ENCODE measurements around the gene RGS17. TPM values are rescaled to one million over a fixed set of nuclear protein-coding genes. Genes with fewer than 3 reads are reported as not detected.

Gene RGS17
- total RNA-seq, 1 donor: 38.1 TPM

DNA sequence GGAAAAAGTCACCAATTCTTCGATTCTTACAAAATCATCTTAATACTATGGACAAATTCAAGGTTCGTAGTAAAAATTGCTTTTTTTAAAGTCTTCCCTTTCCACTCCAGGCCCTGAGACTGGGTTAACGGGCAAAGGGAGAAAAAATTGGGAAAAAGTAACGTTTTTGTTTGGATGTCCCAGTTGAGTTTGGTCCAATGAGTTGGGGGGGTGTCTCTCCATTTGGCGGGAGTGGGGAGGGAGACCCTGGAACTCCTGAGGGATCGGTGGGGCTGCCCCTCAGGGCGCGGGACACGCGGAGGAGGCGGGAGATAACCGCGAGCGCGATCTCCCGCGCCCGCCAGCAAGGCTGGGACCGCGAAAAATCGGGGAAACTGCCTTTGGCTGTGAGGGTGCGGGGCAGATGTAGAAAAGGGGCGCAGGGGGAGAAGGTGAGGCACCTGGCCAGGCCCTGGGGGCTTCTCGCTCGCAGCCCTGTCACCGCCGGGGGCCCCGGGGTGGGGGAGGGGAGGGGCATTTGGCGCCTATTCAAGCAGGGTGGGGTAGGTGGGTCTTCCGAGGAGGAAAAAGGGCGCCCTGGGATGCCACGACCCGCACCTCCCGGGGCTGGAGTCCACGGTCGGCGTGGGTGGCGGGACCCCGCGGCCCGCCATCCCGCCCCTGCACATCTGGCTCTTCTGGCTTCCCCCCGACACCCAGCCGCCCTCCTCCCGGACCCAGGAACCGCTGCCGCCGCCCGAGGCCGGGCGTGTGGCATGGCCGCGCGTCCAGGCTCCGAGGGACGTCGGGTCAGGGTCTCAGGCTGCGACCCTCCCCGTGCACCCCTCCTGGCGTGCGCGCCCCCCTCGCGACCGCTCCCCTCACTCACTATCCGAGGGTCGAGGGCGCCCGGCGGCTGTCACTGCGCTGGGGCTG, 148.8 kb downstream of the RGS17 start:
- TF ChIP-seq, protein P1, sequence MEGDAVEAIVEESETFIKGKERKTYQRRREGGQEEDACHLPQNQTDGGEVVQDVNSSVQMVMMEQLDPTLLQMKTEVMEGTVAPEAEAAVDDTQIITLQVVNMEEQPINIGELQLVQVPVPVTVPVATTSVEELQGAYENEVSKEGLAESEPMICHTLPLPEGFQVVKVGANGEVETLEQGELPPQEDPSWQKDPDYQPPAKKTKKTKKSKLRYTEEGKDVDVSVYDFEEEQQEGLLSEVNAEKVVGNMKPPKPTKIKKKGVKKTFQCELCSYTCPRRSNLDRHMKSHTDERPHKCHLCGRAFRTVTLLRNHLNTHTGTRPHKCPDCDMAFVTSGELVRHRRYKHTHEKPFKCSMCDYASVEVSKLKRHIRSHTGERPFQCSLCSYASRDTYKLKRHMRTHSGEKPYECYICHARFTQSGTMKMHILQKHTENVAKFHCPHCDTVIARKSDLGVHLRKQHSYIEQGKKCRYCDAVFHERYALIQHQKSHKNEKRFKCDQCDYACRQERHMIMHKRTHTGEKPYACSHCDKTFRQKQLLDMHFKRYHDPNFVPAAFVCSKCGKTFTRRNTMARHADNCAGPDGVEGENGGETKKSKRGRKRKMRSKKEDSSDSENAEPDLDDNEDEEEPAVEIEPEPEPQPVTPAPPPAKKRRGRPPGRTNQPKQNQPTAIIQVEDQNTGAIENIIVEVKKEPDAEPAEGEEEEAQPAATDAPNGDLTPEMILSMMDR (IDR thresholded peaks at IDR 0.05; ENCODE audit: insufficient read depth, low read length): no peak
- H3K4me3 ChIP-seq (ENCODE audit: low read depth, low read length): peak overlapping the region; percentile 82
- DNase-seq (ENCODE audit: low read depth): no peak

DNA sequence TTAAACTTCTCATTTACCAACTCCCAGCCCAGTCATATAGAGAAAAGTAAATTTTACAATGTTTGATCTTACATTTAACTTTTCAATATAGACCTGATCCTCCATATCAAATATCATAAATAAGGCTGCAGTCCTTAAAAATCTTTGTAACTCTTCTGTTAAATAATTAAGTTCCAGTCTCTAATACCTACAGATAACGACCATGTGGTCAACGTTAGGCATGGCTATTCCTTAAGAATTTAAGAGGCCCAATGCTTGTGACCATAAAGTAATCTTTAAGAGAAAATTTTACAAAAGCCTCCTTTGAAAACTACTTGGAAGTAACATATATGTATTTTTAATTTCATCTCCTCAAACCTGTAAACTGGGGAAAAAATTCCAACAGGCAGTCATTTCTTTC, 149.9 kb downstream of the RGS17 start:
- peak overlapping the region; percentile 47 for H3K4me3 ChIP-seq (ENCODE audit: low read depth, low read length)
- DNase-seq (ENCODE audit: low read depth): no peak
- TF ChIP-seq, protein P1 (IDR thresholded peaks at IDR 0.05; ENCODE audit: insufficient read depth, low read length): no peak

DNA sequence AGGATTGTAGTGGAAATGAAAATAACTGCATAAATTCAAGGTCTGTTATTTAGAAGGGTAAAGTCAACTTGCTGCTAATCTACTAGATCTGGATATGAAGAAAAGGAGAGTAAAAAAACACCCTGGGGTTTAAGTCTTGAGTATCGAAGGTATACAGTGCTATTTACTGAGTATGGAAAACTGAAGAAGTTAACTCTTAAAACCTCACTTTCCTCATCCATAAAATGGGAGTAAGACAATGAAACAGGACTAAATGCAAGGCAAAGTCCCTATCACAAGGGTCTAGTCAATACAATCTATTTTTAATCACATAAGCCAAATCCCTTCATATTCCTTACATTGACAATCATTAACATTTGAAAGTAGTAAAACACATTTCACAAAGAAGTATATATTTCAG, 150.4 kb downstream of the RGS17 start:
- TF ChIP-seq, protein P1 (IDR thresholded peaks at IDR 0.05; ENCODE audit: insufficient read depth, low read length): no peak
- no peak for DNase-seq (ENCODE audit: low read depth)
- H3K4me3 ChIP-seq (ENCODE audit: low read depth, low read length): peak overlapping the region; percentile 45

DNA sequence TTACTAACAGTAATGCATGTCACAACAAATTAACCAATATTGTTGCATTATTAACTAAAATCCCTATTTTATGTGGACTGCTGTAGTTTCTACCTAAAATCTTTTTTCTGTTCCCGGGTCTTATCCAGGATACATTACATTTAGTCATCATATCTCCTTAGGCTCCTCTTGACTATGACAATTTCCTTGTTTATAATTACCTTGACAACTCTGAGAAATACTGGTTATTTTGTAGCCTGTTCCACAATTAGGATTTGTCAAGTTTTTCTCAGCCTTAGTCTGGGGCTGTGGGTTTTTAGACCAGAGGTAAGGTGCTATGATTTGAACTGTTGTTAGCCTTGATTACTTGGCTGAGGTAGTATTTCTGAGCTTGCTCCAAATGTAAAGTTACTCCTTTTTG, 152.0 kb downstream of the RGS17 start:
- no peak for DNase-seq (ENCODE audit: low read depth)
- no peak overlapping the region for H3K4me3 ChIP-seq (ENCODE audit: low read depth, low read length)

DNA sequence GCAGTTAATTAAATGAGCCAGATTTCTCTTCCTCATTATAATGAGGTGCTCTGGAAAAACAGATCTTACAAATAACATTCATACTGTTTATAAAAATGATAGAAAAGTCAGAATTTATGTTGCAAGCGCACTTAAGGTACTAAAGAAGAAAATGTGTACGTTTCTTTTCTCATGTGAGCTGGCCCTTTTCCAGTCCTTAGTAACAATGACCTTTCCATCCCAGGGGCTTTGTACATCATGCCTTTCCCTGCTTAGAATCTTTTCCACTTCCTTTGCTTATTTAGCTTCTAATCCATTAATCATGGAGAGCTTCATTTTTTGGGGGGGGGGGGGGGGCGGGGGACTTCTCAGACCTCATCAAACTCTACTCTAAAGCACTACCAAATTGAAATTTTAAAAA, 153.0 kb downstream of the RGS17 start:
- TF ChIP-seq, protein P1 (IDR thresholded peaks at IDR 0.05; ENCODE audit: insufficient read depth, low read length): no peak
- DNase-seq (ENCODE audit: low read depth): no peak
- H3K4me3 ChIP-seq (ENCODE audit: low read depth, low read length): no peak overlapping the region

More for the DNA sequence above, 152.0 kb downstream of the RGS17 start:
- TF ChIP-seq, protein P1 (IDR thresholded peaks at IDR 0.05; ENCODE audit: insufficient read depth, low read length): no peak

DNA sequence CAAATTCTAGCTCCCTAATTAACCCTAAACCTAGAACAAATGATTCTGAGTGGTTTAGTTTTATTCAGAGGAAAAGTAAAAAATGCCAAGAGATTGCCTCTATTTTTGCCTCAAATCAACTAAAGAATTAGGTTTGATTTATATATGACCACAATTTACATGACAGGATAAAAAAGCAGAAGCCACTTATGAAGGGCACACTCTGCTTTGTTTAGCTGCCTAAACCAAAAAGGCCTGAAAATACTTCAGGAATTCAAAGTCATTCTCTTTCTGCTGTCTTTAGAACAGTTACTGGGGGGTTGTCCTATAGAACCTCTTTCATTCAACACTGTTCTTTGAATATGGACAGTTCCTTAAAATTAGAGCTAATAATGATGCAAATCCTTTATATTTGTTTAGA, 153.5 kb downstream of the RGS17 start:
- no peak for DNase-seq (ENCODE audit: low read depth)
- no peak overlapping the region for H3K4me3 ChIP-seq (ENCODE audit: low read depth, low read length)
- TF ChIP-seq, protein P1 (IDR thresholded peaks at IDR 0.05; ENCODE audit: insufficient read depth, low read length): no peak
